AG10803 (cell line): ENCODE measurements around the gene MTA1.

ENCODE experiments used
- DNase-seq: peaks from one replicate; pipeline ENCODE4 v3.0.0; 2010; ENCODE audit warnings: low read depth
- H3K4me3 ChIP-seq: 2 replicates; pipeline ENCODE4 v1.5.1; 2011; ENCODE audit warnings: mild to moderate bottlenecking, low read length, control low read depth
- TF ChIP-seq, protein P1 (sequence below): conservative IDR thresholded peaks from 2 replicates; pipeline ENCODE4 v1.5.1; 2011; ENCODE audit warnings: mild to moderate bottlenecking, low read length, control low read depth, inconsistent platforms

The MTA1 gene

DNA sequence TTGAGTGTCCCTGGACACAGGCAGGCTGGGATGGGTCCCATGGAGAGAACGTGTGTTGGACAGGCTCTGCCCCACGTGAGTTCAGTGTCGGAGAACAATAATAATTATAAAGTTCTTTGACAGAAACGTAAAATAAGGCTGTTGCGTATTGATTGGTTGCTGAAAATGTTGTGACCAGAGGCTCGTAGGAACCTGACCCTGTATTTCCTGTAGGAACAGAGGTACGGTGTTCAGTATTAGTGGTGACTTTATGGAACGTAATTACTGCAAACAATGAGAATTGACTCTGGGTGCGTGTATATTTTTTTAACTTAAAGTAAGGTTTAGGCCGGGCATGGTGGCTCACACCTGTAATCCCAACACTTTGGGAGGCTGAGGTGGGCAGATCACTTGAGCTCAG is 7.8 kb downstream of the MTA1 start:
- TF ChIP-seq, protein P1, sequence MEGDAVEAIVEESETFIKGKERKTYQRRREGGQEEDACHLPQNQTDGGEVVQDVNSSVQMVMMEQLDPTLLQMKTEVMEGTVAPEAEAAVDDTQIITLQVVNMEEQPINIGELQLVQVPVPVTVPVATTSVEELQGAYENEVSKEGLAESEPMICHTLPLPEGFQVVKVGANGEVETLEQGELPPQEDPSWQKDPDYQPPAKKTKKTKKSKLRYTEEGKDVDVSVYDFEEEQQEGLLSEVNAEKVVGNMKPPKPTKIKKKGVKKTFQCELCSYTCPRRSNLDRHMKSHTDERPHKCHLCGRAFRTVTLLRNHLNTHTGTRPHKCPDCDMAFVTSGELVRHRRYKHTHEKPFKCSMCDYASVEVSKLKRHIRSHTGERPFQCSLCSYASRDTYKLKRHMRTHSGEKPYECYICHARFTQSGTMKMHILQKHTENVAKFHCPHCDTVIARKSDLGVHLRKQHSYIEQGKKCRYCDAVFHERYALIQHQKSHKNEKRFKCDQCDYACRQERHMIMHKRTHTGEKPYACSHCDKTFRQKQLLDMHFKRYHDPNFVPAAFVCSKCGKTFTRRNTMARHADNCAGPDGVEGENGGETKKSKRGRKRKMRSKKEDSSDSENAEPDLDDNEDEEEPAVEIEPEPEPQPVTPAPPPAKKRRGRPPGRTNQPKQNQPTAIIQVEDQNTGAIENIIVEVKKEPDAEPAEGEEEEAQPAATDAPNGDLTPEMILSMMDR = no peak

DNA sequence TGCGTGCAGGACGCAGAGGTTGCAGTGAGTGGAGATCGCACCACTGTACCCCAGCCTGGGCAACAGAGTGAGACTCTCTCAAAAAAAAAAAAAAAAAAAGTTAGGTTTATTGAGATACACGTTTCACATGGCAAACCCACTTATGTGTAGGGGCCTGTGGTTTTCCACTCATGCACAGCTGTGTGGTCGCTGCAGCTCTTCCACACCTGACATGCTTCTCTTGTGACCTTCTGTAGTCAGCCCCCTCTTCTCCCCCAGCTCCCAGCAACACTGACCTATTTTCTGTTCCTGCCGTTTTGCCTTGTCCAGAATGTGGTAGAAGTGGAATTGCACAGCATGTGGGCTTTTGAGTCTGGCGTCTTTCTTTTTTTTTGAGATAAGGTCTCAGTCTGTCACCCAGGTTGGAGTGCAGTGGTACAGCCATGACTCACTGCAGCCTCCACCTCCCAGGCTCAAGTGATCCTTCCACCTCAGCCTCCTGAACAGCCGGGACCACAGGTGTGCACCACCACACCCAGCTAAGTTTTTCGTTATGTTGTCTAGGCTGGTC is 8.4 kb downstream of the MTA1 start:
- no peak for DNase-seq
- no peak overlapping the region for H3K4me3 ChIP-seq
- TF ChIP-seq, protein P1 = no peak

More for the DNA sequence above, 7.8 kb downstream of the MTA1 start:
- no peak for DNase-seq
- no peak overlapping the region for H3K4me3 ChIP-seq

DNA sequence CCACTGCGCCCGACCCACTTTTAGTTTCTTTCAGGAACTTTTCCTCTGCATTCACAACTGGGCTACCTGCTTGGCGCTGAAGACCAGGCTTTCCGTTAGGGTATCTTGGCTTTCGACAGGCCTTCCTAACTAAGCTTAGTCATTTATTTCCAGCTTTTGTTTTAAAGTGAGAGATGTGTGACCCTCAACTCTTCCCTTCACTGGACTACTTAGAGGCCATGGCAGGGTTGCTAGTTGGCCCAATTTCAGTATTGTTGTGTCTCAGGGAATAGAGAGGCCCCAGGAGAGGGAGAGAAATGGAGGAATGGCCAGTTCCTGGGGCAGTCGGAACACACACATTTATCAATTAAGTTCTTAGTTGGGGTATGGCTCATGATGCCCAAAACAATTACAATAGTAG is 10.4 kb downstream of the MTA1 start:
- DNase-seq = no peak
- TF ChIP-seq, protein P1 = no peak
- no peak overlapping the region for H3K4me3 ChIP-seq

DNA sequence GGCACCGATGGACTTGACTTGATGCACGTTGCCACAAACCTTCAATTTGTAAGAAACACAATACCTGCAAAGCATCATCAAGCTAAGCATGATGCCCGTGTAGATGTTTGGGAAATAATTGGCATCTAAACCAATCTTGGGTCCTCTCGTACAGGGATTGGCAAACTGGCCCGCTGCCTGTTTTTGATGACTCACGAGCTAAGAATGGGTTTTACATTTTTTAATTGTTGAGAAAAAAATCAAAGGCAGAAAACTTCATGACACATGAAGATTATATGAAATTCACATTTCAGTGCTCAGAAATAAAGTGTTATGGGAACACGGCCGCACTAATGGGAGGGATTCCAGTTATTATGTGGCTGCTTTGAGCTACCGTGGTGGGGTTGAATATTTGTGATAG is 10.9 kb downstream of the MTA1 start:
- peak; percentile 64 for DNase-seq
- no peak overlapping the region for H3K4me3 ChIP-seq
- TF ChIP-seq, protein P1 = no peak

DNA sequence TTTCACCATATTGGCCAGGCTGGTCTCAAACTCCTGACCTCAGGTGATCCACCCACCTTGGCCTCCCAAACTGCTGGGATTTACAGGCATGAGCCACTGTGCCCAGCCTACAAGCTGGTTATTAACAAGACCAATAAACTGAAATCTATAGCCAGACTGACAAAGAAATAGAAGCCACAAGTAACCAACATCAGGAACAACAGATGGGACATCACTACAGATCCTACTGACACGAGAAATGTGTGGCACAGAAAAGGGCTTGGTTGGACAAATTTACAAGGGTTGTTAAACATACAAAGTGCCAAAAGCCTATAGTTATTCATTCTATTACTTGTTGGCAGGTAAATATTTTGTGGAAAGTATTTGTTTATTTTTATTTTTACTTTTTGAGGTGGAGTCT is 11.6 kb downstream of the MTA1 start:
- no peak overlapping the region for H3K4me3 ChIP-seq
- no peak for DNase-seq
- TF ChIP-seq, protein P1 = no peak

DNA sequence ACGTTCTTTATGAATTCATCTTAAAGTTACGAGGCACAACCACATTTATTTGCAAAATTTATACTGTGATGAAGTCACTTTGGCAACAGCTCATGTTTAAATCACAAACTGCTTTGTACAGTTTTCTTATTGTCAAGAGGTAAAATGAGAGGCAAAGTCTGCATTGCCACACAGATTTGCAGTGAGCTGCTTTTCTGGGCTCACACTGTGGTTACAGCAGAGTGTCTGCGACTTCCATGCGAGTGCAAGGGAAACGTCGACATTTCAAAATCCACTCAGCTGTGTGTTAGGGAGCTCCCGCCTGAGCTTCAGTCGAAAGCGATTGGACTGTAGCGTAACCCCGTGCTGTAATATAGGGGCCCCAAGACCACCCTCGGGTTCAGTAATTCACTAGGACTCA is 13.0 kb downstream of the MTA1 start:
- no peak for DNase-seq
- H3K4me3 ChIP-seq = no peak overlapping the region
- TF ChIP-seq, protein P1 = no peak

DNA sequence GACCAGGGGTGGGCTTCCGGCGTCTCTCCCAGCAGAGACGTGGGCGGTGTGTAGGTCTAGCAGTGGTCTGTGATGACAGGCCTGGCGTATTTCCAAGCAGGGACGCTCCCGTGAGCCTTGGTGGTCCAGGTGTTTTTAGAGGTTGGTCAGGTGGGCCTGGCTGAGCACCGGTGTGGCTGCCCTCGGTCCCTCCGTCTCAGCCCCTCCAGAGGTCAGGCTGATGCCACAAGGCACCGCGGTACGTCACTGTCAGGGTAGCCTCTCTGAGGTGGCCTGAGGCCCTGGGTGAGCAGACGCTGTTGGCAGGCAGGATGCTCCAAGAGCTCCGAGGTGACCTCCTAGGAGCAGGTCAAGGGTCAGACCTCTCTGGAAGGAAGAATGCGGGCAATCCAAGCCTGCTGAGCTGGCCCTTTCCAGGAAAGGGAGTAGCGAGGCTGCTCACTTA is 13.6 kb downstream of the MTA1 start:
- DNase-seq = no peak
- H3K4me3 ChIP-seq = no peak overlapping the region
- TF ChIP-seq, protein P1 = no peak
